Natural killer cell (primary cell): Measurements from ENCODE around the gene KANSL1. TPM values are rescaled to one million over a fixed set of nuclear protein-coding genes. Genes with fewer than 3 reads are reported as not detected.

Experiments used
- ATAC-seq, 3 donors: fragments of 150-1000 bp in 2 of 3; fragments of 200-7000 bp in 1 of 3; cut with Tn5 transposase; 1 replicate in 1 of 3; 2 replicates in 2 of 3; pipeline ENCODE4 v1.10.0; 2021; ENCODE audit warnings: mild to moderate bottlenecking in 2 of 3, moderate library complexity in 2 of 3
- DNase-seq, 2 donors: peaks; one replicate each; pipeline versions ENCODE4 v3.0.0 to v3.0.0-alpha.2; 2013 to 2021; ENCODE audit warnings: mixed read lengths in 1 of 2
- H3K27ac ChIP-seq: one replicate; pipeline ENCODE4 v1.5.1; 2013; ENCODE audit warnings: mild to moderate bottlenecking, low read length
- H3K27me3 ChIP-seq: one replicate; pipeline ENCODE4 v1.6.1; 2013; ENCODE audit warnings: low read length; ENCODE audit not compliant: control insufficient read depth, insufficient read depth
- H3K36me3 ChIP-seq: one replicate; pipeline ENCODE4 v1.6.1; 2013; ENCODE audit warnings: low read length; ENCODE audit not compliant: control insufficient read depth, insufficient read depth
- H3K4me1 ChIP-seq: one replicate; pipeline ENCODE4 v1.6.1; 2013; ENCODE audit warnings: low read length; ENCODE audit not compliant: control insufficient read depth, insufficient read depth
- H3K4me3 ChIP-seq: one replicate; pipeline ENCODE4 v1.5.1; 2013; ENCODE audit warnings: low read length
- H3K9me3 ChIP-seq: one replicate; pipeline ENCODE4 v1.6.1; 2013; ENCODE audit warnings: low read length; ENCODE audit not compliant: control insufficient read depth, insufficient read depth
- H3K27ac Mint-ChIP-seq, 2 donors: one replicate each; pipeline ENCODE4 v1.8.0; 2022; ENCODE audit warnings: mild to moderate bottlenecking in 2 of 2, mixed read lengths in 2 of 2, moderate library complexity in 1 of 2
- H3K27me3 Mint-ChIP-seq, 2 donors: one replicate each; pipeline ENCODE4 v1.8.0; 2022; ENCODE audit warnings: low read depth in 2 of 2, mixed read lengths in 2 of 2
- H3K36me3 Mint-ChIP-seq: one replicate; pipeline ENCODE4 v1.8.0; 2022; ENCODE audit warnings: mixed read lengths
- H3K4me1 Mint-ChIP-seq, 2 donors: one replicate each; pipeline ENCODE4 v1.8.0; 2022; ENCODE audit warnings: mixed read lengths in 2 of 2
- H3K4me3 Mint-ChIP-seq: one replicate; pipeline ENCODE4 v1.8.0; 2022; ENCODE audit warnings: mild to moderate bottlenecking, moderate library complexity, mixed read lengths
- H3K9me3 Mint-ChIP-seq, 2 donors: one replicate each; pipeline ENCODE4 v1.8.0; 2022; ENCODE audit warnings: mixed read lengths in 2 of 2
- CTCF ChIP-seq: fragments of 200-600 bp; IDR thresholded peaks from one replicate; pipeline ENCODE4 v1.8.0; 2022; ENCODE audit warnings: antibody characterized with exemption
- WGBS: methylation state at CpG from one replicate; pipeline ENCODE4 v1.1.7; 2013; ENCODE audit warnings: missing lambda C conversion rate; ENCODE audit not compliant: insufficient coverage; 5-methylcytosine and 5-hydroxymethylcytosine counted together
- intact Hi-C: fragments of 100-400 bp; cut with micrococcal nuclease; formaldehyde crosslinking; loops from one replicate; pipeline ENCODE4 v1.14.2; 2022
- total RNA-seq, 4 donors: library from RNA; stranded (reverse); fragments of 120-200 nt in 1 of 4; gene quantifications; one replicate each; pipeline versions ENCODE4 v1.2.3 to v1.2.4, GENCODE V29; 2013 to 2022

Gene KANSL1
- total RNA-seq, 3 donors from 2014 or later (not counting 1 experiment from before 2014, with no cell fraction given): 202 to 240 (median 220) TPM

GRCh38 chr17:46085522-46085921 is 107.7 kb downstream of the KANSL1 start:
- TF ChIP-seq CTCF: no peak
- intact Hi-C loops: no loop called here
- Mint-ChIP-seq H3K4me3 (no peak overlapping the region), H3K9me3 (no peaks in the 10 kb centered on the region), H3K4me1 (peaks cover 84 to 88% of the 10 kb centered on the region in 2 donors), H3K36me3 (no peaks in the 10 kb centered on the region), H3K27me3 (no peaks in the 10 kb centered on the region), H3K27ac (peak overlapping the region; percentile 24 to 84)
- Histone ChIP-seq H3K27ac (no peak overlapping the region), H3K36me3 (peaks cover 23% of the 10 kb centered on the region), H3K4me1 (peaks cover 10% of the 10 kb centered on the region), H3K27me3 (no peaks in the 10 kb centered on the region), H3K4me3 (no peak overlapping the region), H3K9me3 (no peaks in the 10 kb centered on the region)
- DNase-seq (no peak), ATAC-seq (no peak)
- 93% methylated on average over 2 of the region's 6 CpGs for WGBS

DNA sequence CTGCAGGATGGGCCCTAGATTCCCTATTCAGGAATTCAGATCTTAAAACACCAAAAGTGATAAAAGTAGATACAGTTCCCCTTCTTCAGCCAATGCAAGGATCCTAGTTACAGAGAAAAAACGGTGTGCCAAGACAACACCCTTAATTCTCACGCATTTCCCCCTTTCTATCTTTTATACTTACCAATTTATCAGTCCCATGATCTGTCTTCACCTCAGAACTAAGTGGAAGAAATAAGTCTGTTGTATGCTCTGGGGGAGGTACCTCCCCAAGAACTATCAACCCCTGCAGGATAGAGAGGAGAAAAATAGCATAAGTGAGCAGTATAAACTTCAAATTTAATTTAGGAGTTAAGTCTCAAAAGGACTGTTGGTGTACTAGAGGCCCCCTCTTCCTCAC is 111.0 kb downstream of the KANSL1 start:
- WGBS: 40% methylated on average over 2 of the region's 2 CpGs
- no peaks in the 10 kb centered on the region for H3K9me3 Mint-ChIP-seq
- ATAC-seq: peak in 1 of 3 donors; percentile 18
- H3K27me3 Mint-ChIP-seq: no peaks in the 10 kb centered on the region
- H3K9me3 ChIP-seq: no peaks in the 10 kb centered on the region
- H3K4me1 Mint-ChIP-seq: peaks cover 72% of the 10 kb centered on the region in 2 donors
- H3K4me3 Mint-ChIP-seq: no peak overlapping the region
- no peaks in the 10 kb centered on the region for H3K36me3 Mint-ChIP-seq
- intact Hi-C loops: no loop called here
- no peak for TF ChIP-seq CTCF
- peak overlapping the region; percentile 19 to 84 for H3K27ac Mint-ChIP-seq
- H3K4me3 ChIP-seq: no peak overlapping the region
- H3K27ac ChIP-seq: no peak overlapping the region
- H3K4me1 ChIP-seq: peaks cover 10% of the 10 kb centered on the region
- peaks cover 21% of the 10 kb centered on the region for H3K36me3 ChIP-seq
- no peak for DNase-seq
- no peaks in the 10 kb centered on the region for H3K27me3 ChIP-seq

DNA sequence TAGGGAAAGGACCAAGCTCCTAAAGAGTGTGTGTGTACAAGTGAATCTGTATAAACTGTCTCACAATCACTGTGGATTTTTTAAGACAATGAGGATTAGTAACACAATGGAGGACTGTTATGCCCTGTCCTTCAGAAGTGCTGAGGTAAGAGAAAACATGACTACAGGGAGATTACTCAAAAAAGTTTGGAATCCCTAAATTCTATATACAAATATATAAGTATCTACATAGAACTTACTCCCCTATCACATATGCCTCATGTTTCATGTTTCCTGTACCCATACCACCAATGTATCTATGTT is 112.3 kb downstream of the KANSL1 start:
- no peak overlapping the region for H3K4me3 Mint-ChIP-seq
- ATAC-seq (no peak), DNase-seq (no peak)
- Histone ChIP-seq H3K27me3 (no peaks in the 10 kb centered on the region), H3K36me3 (peaks cover 17% of the 10 kb centered on the region), H3K27ac (no peak overlapping the region), H3K4me3 (no peak overlapping the region), H3K4me1 (peaks cover 9% of the 10 kb centered on the region), H3K9me3 (no peaks in the 10 kb centered on the region)
- H3K27me3 Mint-ChIP-seq: no peaks in the 10 kb centered on the region
- H3K27ac Mint-ChIP-seq: peak overlapping the region; percentile 19 to 84
- no peaks in the 10 kb centered on the region for H3K9me3 Mint-ChIP-seq
- TF ChIP-seq CTCF: no peak
- H3K4me1 Mint-ChIP-seq: peaks cover 60% of the 10 kb centered on the region in 2 donors
- no peaks in the 10 kb centered on the region for H3K36me3 Mint-ChIP-seq
- intact Hi-C loops: no loop called here
